Naive thymus-derived CD4-positive, alpha-beta T cell (primary cell): ENCODE measurements around the gene SSTR3. TPM values are rescaled to one million over a fixed set of nuclear protein-coding genes. Genes with fewer than 3 reads are reported as not detected.

Experiments used
- ATAC-seq: fragments of 150-1000 bp; cut with Tn5 transposase; 2 replicates; pipeline ENCODE4 v1.10.0; 2021; ENCODE audit warnings: mild to moderate bottlenecking, moderate library complexity
- CTCF ChIA-PET: fragments of 350-600 bp; sonication (Branson Sonifier 250); formaldehyde crosslinking; loops from one replicate; lab custom pipeline; 2021; ENCODE audit warnings: antibody characterized with exemption; lab: Charles Lee
- POLR2A ChIA-PET: fragments of 350-600 bp; sonication (Branson Sonifier 250); formaldehyde crosslinking; loops from one replicate; lab custom pipeline; 2021; ENCODE audit warnings: antibody characterized with exemption, inconsistent platforms; lab: Charles Lee
- DNase-seq, 9 donors: peaks; one replicate each; pipeline versions ENCODE4 v3.0.0 to v3.0.0-alpha.2; 2020 to 2022; ENCODE audit warnings: mixed read lengths in 1 of 9
- H3K27ac ChIP-seq: one replicate; pipeline ENCODE4 v1.7.0; 2013; ENCODE audit warnings: mild to moderate bottlenecking, low read depth, low read length, moderate library complexity
- H3K27me3 ChIP-seq, 2 donors: one replicate each; pipeline ENCODE4 v1.7.0; 2013; ENCODE audit warnings: low read length in 2 of 2, mild to moderate bottlenecking in 2 of 2, moderate library complexity in 2 of 2; ENCODE audit not compliant: control insufficient read depth in 2 of 2, insufficient read depth in 2 of 2
- H3K36me3 ChIP-seq, 3 experiments: 1 replicate in 2 of 3; 2 replicates in 1 of 3; pipeline ENCODE4 v1.7.0; 2013; ENCODE audit warnings: low read length in 3 of 3, mild to moderate bottlenecking in 3 of 3, moderate library complexity in 1 of 3; ENCODE audit not compliant: insufficient read depth in 3 of 3, control insufficient read depth in 2 of 3
- H3K4me1 ChIP-seq, 2 donors: one replicate each; pipeline ENCODE4 v1.7.0; 2013; ENCODE audit warnings: low read length in 2 of 2, mild to moderate bottlenecking in 2 of 2, moderate library complexity in 1 of 2; ENCODE audit not compliant: control insufficient read depth in 2 of 2, insufficient read depth in 2 of 2
- H3K4me3 ChIP-seq: 2 replicates; pipeline ENCODE4 v1.7.0; 2013; ENCODE audit warnings: mild to moderate bottlenecking, low read length
- H3K9me3 ChIP-seq, 3 experiments: 1 replicate in 2 of 3; 2 replicates in 1 of 3; pipeline ENCODE4 v1.7.0; 2013; ENCODE audit warnings: low read length in 3 of 3; ENCODE audit not compliant: control insufficient read depth in 2 of 3
- H3K27ac Mint-ChIP-seq, 9 donors: one replicate each; pipeline ENCODE4 v1.8.0; 2020 to 2022; ENCODE audit warnings: mixed read lengths in 9 of 9, mild to moderate bottlenecking in 8 of 9, moderate library complexity in 5 of 9, inconsistent platforms in 2 of 9
- H3K27me3 Mint-ChIP-seq, 5 donors: one replicate each; pipeline ENCODE4 v1.8.0; 2021 to 2022; ENCODE audit warnings: mixed read lengths in 5 of 5, mild to moderate bottlenecking in 1 of 5
- H3K36me3 Mint-ChIP-seq, 5 donors: one replicate each; pipeline ENCODE4 v1.8.0; 2020 to 2022; ENCODE audit warnings: mixed read lengths in 5 of 5, mild to moderate bottlenecking in 3 of 5, inconsistent platforms in 1 of 5
- H3K4me1 Mint-ChIP-seq, 7 donors: one replicate each; pipeline ENCODE4 v1.8.0; 2020 to 2022; ENCODE audit warnings: mixed read lengths in 7 of 7, mild to moderate bottlenecking in 3 of 7, inconsistent platforms in 1 of 7
- H3K4me3 Mint-ChIP-seq, 10 donors: one replicate each; pipeline ENCODE4 v1.8.0; 2020 to 2022; ENCODE audit warnings: mild to moderate bottlenecking in 10 of 10, mixed read lengths in 10 of 10, moderate library complexity in 6 of 10, inconsistent platforms in 2 of 10
- H3K9me3 Mint-ChIP-seq, 11 donors: one replicate each; pipeline ENCODE4 v1.8.0; 2020 to 2022; ENCODE audit warnings: mixed read lengths in 11 of 11, mild to moderate bottlenecking in 4 of 11, inconsistent platforms in 1 of 11, moderate library complexity in 1 of 11
- intact Hi-C, 2 donors: fragments of 100-400 bp; cut with micrococcal nuclease; formaldehyde crosslinking; loops; one replicate each; pipeline ENCODE4 v1.15.1; 2023
- polyA plus RNA-seq, 2 donors: library from polyadenylated mRNA; unstranded; fragments of 300-500 nt; fragmentation: Illumina TruSeq; gene quantifications; one replicate each; pipeline ENCODE4 v1.2.3, GENCODE V29; 2021
- total RNA-seq, 6 experiments: library from RNA in 5 of 6; stranded (reverse) in 5 of 6; gene quantifications; 1 replicate in 5 of 6; 2 replicates in 1 of 6; pipeline ENCODE4 v1.2.3 and lab custom pipeline; 2021 to 2026

The SSTR3 gene
- total and polyA plus RNA-seq, 7 experiments from 2014 or later = 3.9 to 30.4 (median 6.4) TPM

GRCh38 chr22:37169947-37170688 is 42.2 kb downstream of the SSTR3 start:
- intact Hi-C loops = loop anchor here in 1 of 2 donors (5.0 kb wide), 1 partner anchor 287 kb away; no protein-coding TSS in a partner anchor
- H3K4me3 Mint-ChIP-seq = peak overlapping the region in 3 of 10 donors; percentile 15 to 44 (median 30)
- peak in 3 of 9 donors; percentile 23 to 47 (median 28) for DNase-seq
- ChIA-PET CTCF (interaction anchor here (0.5 to 1.0 kb wide), 4 partner anchors 10 to 375 kb away, joined by 3 to 4 read pairs (median 3); no protein-coding TSS in a partner anchor), POLR2A (interaction anchor here (0.6 to 1.3 kb wide), 4 partner anchors 24 to 90 kb away, joined by 3 to 4 read pairs (median 3); no protein-coding TSS in a partner anchor)
- Histone ChIP-seq H3K27ac (no peak overlapping the region), H3K27me3 (no peaks in the 10 kb centered on the region), H3K4me1 (peaks cover 41 to 58% of the 10 kb centered on the region in 2 donors), H3K9me3 (no peaks in the 10 kb centered on the region), H3K36me3 (no peaks in the 10 kb centered on the region), H3K4me3 (no peak overlapping the region)
- peaks cover 0 to 5% (median 0%) of the 10 kb centered on the region in 11 donors for H3K9me3 Mint-ChIP-seq
- ATAC-seq = no peak
- H3K4me1 Mint-ChIP-seq = peaks cover 36 to 54% (median 50%) of the 10 kb centered on the region in 7 donors
- peak overlapping the region in 6 of 9 donors; percentile 43 to 85 (median 71) for H3K27ac Mint-ChIP-seq
- H3K36me3 Mint-ChIP-seq = peaks cover 0 to 18% (median 0%) of the 10 kb centered on the region in 5 donors
- H3K27me3 Mint-ChIP-seq = peaks cover 0 to 2% (median 0%) of the 10 kb centered on the region in 5 donors

GRCh38 chr22:37169406-37169805 is 42.9 kb downstream of the SSTR3 start:
- H3K36me3 Mint-ChIP-seq = peaks cover 0 to 17% (median 0%) of the 10 kb centered on the region in 5 donors
- peaks cover 0 to 5% (median 0%) of the 10 kb centered on the region in 11 donors for H3K9me3 Mint-ChIP-seq
- ATAC-seq = no peak
- Histone ChIP-seq H3K27ac (no peak overlapping the region), H3K36me3 (no peaks in the 10 kb centered on the region), H3K9me3 (no peaks in the 10 kb centered on the region), H3K27me3 (no peaks in the 10 kb centered on the region), H3K4me3 (no peak overlapping the region), H3K4me1 (peaks cover 41 to 65% of the 10 kb centered on the region in 2 donors)
- CTCF ChIA-PET = interaction anchor here (1.0 kb wide), 1 partner anchor 30 kb away, joined by 4 read pairs; no protein-coding TSS in a partner anchor
- DNase-seq = no peak
- peaks cover 36 to 60% (median 54%) of the 10 kb centered on the region in 7 donors for H3K4me1 Mint-ChIP-seq
- peak overlapping the region in 2 of 10 donors; percentile 30 to 44 for H3K4me3 Mint-ChIP-seq
- H3K27me3 Mint-ChIP-seq = peaks cover 0 to 2% (median 0%) of the 10 kb centered on the region in 5 donors
- peak overlapping the region in 4 of 9 donors; percentile 79 to 89 (median 82) for H3K27ac Mint-ChIP-seq
- intact Hi-C loops = loop anchor here in 1 of 2 donors (5.0 kb wide), 1 partner anchor 288 kb away; no protein-coding TSS in a partner anchor
- POLR2A ChIA-PET = no interaction called here

- no peaks in the 10 kb centered on the region for H3K36me3 ChIP-seq
- peaks cover 0 to 18% (median 0%) of the 10 kb centered on the region in 5 donors for H3K36me3 Mint-ChIP-seq
- ATAC-seq (no peak), DNase-seq (no peak)
- H3K27ac ChIP-seq = no peak overlapping the region
- CTCF ChIA-PET = interaction anchor here (0.6 to 3.9 kb wide), 9 partner anchors 7 to 289 kb away, joined by 3 to 15 read pairs (median 3); partner anchors contain the start of gene IL2RB
- peak overlapping the region; percentile 5 to 84 (median 42) for H3K4me3 Mint-ChIP-seq
- H3K27ac Mint-ChIP-seq = peak overlapping the region in 8 of 9 donors; percentile 66 to 89 (median 82)
- peaks cover 0 to under 1% (median 0%) of the 10 kb centered on the region in 5 donors for H3K27me3 Mint-ChIP-seq
- no peaks in the 10 kb centered on the region for H3K27me3 ChIP-seq
- H3K9me3 ChIP-seq = no peaks in the 10 kb centered on the region
- POLR2A ChIA-PET = interaction anchor here (0.9 to 2.3 kb wide), 5 partner anchors 11 to 92 kb away, joined by 3 to 8 read pairs (median 3); no protein-coding TSS in a partner anchor
- peaks cover 39 to 69% (median 59%) of the 10 kb centered on the region in 7 donors for H3K4me1 Mint-ChIP-seq
- peak overlapping the region; percentile 43 for H3K4me3 ChIP-seq
- peaks cover 0 to 5% (median 0%) of the 10 kb centered on the region in 11 donors for H3K9me3 Mint-ChIP-seq
- H3K4me1 ChIP-seq = peaks cover 51 to 76% of the 10 kb centered on the region in 2 donors
- intact Hi-C loops = loop anchor here in 1 of 2 donors (2.0 to 5.0 kb wide), 2 partner anchors 71 to 289 kb away; no protein-coding TSS in a partner anchor
Observed at GRCh38 chr22:37167981-37168647, 44.2 kb downstream of the SSTR3 start.

DNA sequence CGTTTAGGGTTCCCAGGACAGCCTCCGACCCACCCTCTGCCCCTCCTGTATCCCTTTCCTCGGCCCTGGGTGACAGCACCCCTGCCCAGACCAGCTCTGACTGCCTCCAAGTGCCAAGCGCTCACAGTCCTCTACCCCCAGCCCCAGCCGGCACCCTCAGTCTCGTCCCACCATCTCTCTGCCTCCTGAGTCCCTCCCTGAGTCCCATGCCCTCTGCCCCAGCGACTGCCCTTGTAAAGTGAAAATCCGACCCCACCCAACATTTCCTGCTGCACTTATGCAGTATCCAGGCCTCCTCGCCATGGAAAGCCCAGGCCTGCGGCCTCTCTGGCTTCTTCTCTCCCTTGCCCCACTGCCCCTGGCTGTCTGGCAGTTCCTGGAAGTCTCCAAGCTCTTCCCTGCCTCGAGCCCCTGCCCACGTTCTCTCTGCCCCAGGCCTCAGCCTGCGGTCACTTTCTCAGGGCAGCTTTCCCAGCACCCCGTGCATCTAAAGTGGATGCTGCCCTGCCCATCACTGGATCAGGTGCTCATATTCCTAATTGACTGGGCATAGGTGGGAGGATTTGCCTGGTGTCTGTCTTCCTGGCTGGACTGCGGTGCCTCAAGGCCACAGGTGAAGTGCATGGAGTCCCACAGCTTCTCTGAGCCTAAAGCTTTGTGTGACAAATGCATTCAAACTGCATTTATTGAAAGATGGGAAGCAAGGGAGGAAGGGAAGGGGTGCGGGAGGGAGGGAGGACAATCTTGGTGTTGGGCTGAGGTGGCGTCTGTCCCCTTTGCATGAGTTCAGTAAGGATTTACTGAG is 44.9 kb downstream of the SSTR3 start:
- ATAC-seq = no peak
- Mint-ChIP-seq H3K4me1 (peaks cover 45 to 76% (median 65%) of the 10 kb centered on the region in 7 donors), H3K27ac (peak overlapping the region; percentile 66 to 89 (median 84)), H3K27me3 (no peaks in the 10 kb centered on the region), H3K4me3 (peak overlapping the region in 9 of 10 donors; percentile 21 to 87 (median 76)), H3K36me3 (peaks cover 0 to 18% (median 0%) of the 10 kb centered on the region in 5 donors), H3K9me3 (peaks cover 0 to 5% (median 0%) of the 10 kb centered on the region in 11 donors)
- H3K36me3 ChIP-seq = no peaks in the 10 kb centered on the region
- DNase-seq = no peak
- intact Hi-C loops = loop anchor here in 1 of 2 donors (2.0 to 5.0 kb wide), 2 partner anchors 71 to 290 kb away; no protein-coding TSS in a partner anchor
- no peaks in the 10 kb centered on the region for H3K27me3 ChIP-seq
- H3K27ac ChIP-seq = peak overlapping the region; percentile 53
- H3K4me3 ChIP-seq = peak overlapping the region; percentile 43
- no peaks in the 10 kb centered on the region for H3K9me3 ChIP-seq
- ChIA-PET CTCF (interaction anchor here (0.7 to 3.9 kb wide), 11 partner anchors 8 to 290 kb away, joined by 3 to 18 read pairs (median 3); partner anchors contain the start of gene RAC2), POLR2A (interaction anchor here (1.0 to 2.8 kb wide), 9 partner anchors 11 to 93 kb away, joined by 3 to 15 read pairs (median 4); no protein-coding TSS in a partner anchor)
- peaks cover 58 to 82% of the 10 kb centered on the region in 2 donors for H3K4me1 ChIP-seq

- H3K4me1 ChIP-seq = peaks cover 65 to 89% of the 10 kb centered on the region in 2 donors
- H3K36me3 ChIP-seq = no peaks in the 10 kb centered on the region
- H3K27me3 ChIP-seq = no peaks in the 10 kb centered on the region
- peaks cover 50 to 83% (median 71%) of the 10 kb centered on the region in 7 donors for H3K4me1 Mint-ChIP-seq
- POLR2A ChIA-PET = interaction anchor here (1.0 to 2.8 kb wide), 8 partner anchors 17 to 93 kb away, joined by 3 to 15 read pairs (median 4); partner anchors contain the start of gene IL2RB
- H3K36me3 Mint-ChIP-seq = peaks cover 0 to 22% (median 0%) of the 10 kb centered on the region in 5 donors
- CTCF ChIA-PET = interaction anchor here (0.7 to 3.9 kb wide), 10 partner anchors 12 to 95 kb away, joined by 3 to 18 read pairs (median 3); partner anchors contain the start of genes IL2RB and RAC2
- H3K27me3 Mint-ChIP-seq = no peaks in the 10 kb centered on the region
- H3K9me3 ChIP-seq = no peaks in the 10 kb centered on the region
- H3K27ac ChIP-seq = peak overlapping the region; percentile 53
- H3K27ac Mint-ChIP-seq = peak overlapping the region; percentile 67 to 93 (median 87)
- peak; percentile 69 to 84 (median 79) for DNase-seq
- ATAC-seq = peak; percentile 79
- H3K9me3 Mint-ChIP-seq = peaks cover 0 to 5% (median 0%) of the 10 kb centered on the region in 11 donors
- peak overlapping the region; percentile 43 for H3K4me3 ChIP-seq
- peak overlapping the region; percentile 60 to 87 (median 76) for H3K4me3 Mint-ChIP-seq
- intact Hi-C loops = loop anchor here (1.0 to 5.0 kb wide), 9 partner anchors 16 to 384 kb away; no protein-coding TSS in a partner anchor
Observed at GRCh38 chr22:37166675-37167066, 45.6 kb downstream of the SSTR3 start.
